NCI-H1436 (cell line): ENCODE data around the gene EZH2.

Source experiments
- DNase-seq: peaks from one replicate; lab custom pipeline; 2025; lab: John Stamatoyannopoulos, UW

Gene EZH2

GRCh38 chr7:148898845-148899484 is 14.9 kb upstream of the EZH2 start:
- no peak for DNase-seq

GRCh38 chr7:148894591-148894990 is 10.5 kb upstream of the EZH2 start:
- DNase-seq: no peak

- no peak for DNase-seq
These were observed 9.0 kb upstream of the EZH2 start for GRCh38 chr7:148893071-148893470.

- no peak for DNase-seq
These were observed 4.2 kb upstream of the EZH2 start for GRCh38 chr7:148888300-148888699.

GRCh38 chr7:148886844-148887243 is 2.8 kb upstream of the EZH2 start:
- no peak for DNase-seq

- DNase-seq: peak; percentile 89
These were observed 370 bp upstream of the EZH2 start for GRCh38 chr7:148884299-148885022.

GRCh38 chr7:148883266-148884048 is 634 bp downstream of the EZH2 start:
- peak; percentile 9 for DNase-seq

- no peak for DNase-seq
These were observed 1.2 kb downstream of the EZH2 start for GRCh38 chr7:148882841-148883265.

GRCh38 chr7:148882192-148882591 is 1.9 kb downstream of the EZH2 start:
- no peak for DNase-seq

GRCh38 chr7:148878317-148878716 is 5.8 kb downstream of the EZH2 start:
- no peak for DNase-seq

- DNase-seq: no peak
These were observed 6.6 kb downstream of the EZH2 start for GRCh38 chr7:148877517-148877916.

- DNase-seq: no peak
These were observed 11.9 kb downstream of the EZH2 start for GRCh38 chr7:148872188-148872587.

GRCh38 chr7:148871551-148871950 is 12.5 kb downstream of the EZH2 start:
- DNase-seq: no peak

- DNase-seq: no peak
These were observed 13.1 kb downstream of the EZH2 start for GRCh38 chr7:148871030-148871429.

- no peak for DNase-seq
These were observed 15.8 kb downstream of the EZH2 start for GRCh38 chr7:148868378-148868674.

- no peak for DNase-seq
These were observed 16.3 kb downstream of the EZH2 start for GRCh38 chr7:148867596-148868377.

- no peak for DNase-seq
These were observed 17.7 kb downstream of the EZH2 start for GRCh38 chr7:148866362-148866761.

- DNase-seq: no peak
These were observed 18.8 kb downstream of the EZH2 start for GRCh38 chr7:148865283-148865682.

GRCh38 chr7:148863324-148863723 is 20.8 kb downstream of the EZH2 start:
- DNase-seq: no peak

GRCh38 chr7:148862481-148862880 is 21.6 kb downstream of the EZH2 start:
- no peak for DNase-seq

- DNase-seq: no peak
These were observed 25.6 kb downstream of the EZH2 start for GRCh38 chr7:148858489-148858888.

- DNase-seq: no peak
These were observed 27.2 kb downstream of the EZH2 start for GRCh38 chr7:148856891-148857290.

- no peak for DNase-seq
These were observed 27.6 kb downstream of the EZH2 start for GRCh38 chr7:148856578-148856881.
